SK-N-SH (cell line): ENCODE results near the gene LRP1. TPM values are rescaled to one million over a fixed set of nuclear protein-coding genes. Genes with fewer than 3 reads are reported as not detected.

Experiments
- CTCF ChIA-PET: fragments of 300-600, 350-600 bp; formaldehyde crosslinking; extraction: SDS; loops from one replicate; lab custom pipeline; 2021; lab: Yijun Ruan, JAX
- POLR2A ChIA-PET: fragments of 350-600 bp; sonication (Branson Sonifier 250); formaldehyde crosslinking; extraction: SDS; loops from one replicate; lab custom pipeline; 2020; ENCODE audit warnings: antibody characterized with exemption, inconsistent platforms; lab: Yijun Ruan, JAX
- DNase-seq: peaks from one replicate; pipeline ENCODE4 v3.0.0; 2012
- H2AFZ ChIP-seq: fragments of 200-600 bp; sonication (generic); 2 replicates; pipeline ENCODE4 v1.8.1; 2016; ENCODE audit warnings: antibody characterized with exemption, mild to moderate bottlenecking, low read depth
- H3F3A ChIP-seq: fragments of 200-600 bp; sonication (generic); replicated peaks from 2 replicates; pipeline ENCODE3; 2016; ENCODE audit warnings: antibody characterized with exemption, mild to moderate bottlenecking; ENCODE audit not compliant: insufficient read depth
- H3K27ac ChIP-seq, 2 experiments: fragments of 200-500 bp in 1 of 2; fragments of 200-600 bp in 1 of 2; sonication (Bioruptor generic) in 1 of 2; sonication (generic), shearing (Covaris generic) in 1 of 2; 2 replicates each; pipeline versions ENCODE4 v1.5.1 to v1.6.1; 2014 to 2016; ENCODE audit warnings: low read depth in 2 of 2, inconsistent platforms in 1 of 2, low read length in 1 of 2, mild to moderate bottlenecking in 1 of 2, mixed read lengths in 1 of 2
- H3K27me3 ChIP-seq: fragments of 200-600 bp; sonication (generic), shearing (Covaris generic); 2 replicates; pipeline ENCODE4 v1.6.1; 2016; ENCODE audit warnings: mixed run types; ENCODE audit not compliant: insufficient read depth
- H3K36me3 ChIP-seq, 2 experiments: fragments of 200-500 bp in 1 of 2; fragments of 200-600 bp in 1 of 2; sonication (Bioruptor generic) in 1 of 2; sonication (generic) in 1 of 2; replicated peaks in 1 of 2; 2 replicates each; pipeline versions ENCODE3 to v1.5.1; 2014 to 2016; ENCODE audit warnings: low read length in 1 of 2, mild to moderate bottlenecking in 1 of 2; ENCODE audit not compliant: insufficient read depth in 2 of 2, control insufficient read depth in 1 of 2
- H3K4me1 ChIP-seq, 2 experiments: fragments of 200-500 bp in 1 of 2; fragments of 200-600 bp in 1 of 2; sonication (Bioruptor generic) in 1 of 2; sonication (generic), shearing (Covaris generic) in 1 of 2; 2 replicates each; pipeline versions ENCODE4 v1.5.1 to v1.6.1; 2014 to 2016; ENCODE audit warnings: low read depth in 1 of 2, low read length in 1 of 2, mixed run types in 1 of 2; ENCODE audit not compliant: insufficient read depth in 2 of 2, control insufficient read depth in 1 of 2
- H3K4me2 ChIP-seq: fragments of 200-600 bp; sonication (generic), shearing (Covaris generic); 2 replicates; pipeline ENCODE4 v1.6.1; 2017; ENCODE audit warnings: mixed run types
- H3K4me3 ChIP-seq, 2 experiments: fragments of 200-500 bp in 1 of 2; fragments of 200-600 bp in 1 of 2; sonication (Bioruptor generic) in 1 of 2; sonication (generic), shearing (Covaris generic) in 1 of 2; 2 replicates each; pipeline versions ENCODE4 v1.5.1 to v1.8.1; 2014 to 2016; ENCODE audit warnings: low read depth in 2 of 2, inconsistent platforms in 1 of 2, low read length in 1 of 2, mild to moderate bottlenecking in 1 of 2, mixed read lengths in 1 of 2, moderate library complexity in 1 of 2
- H3K79me2 ChIP-seq: fragments of 200-600 bp; sonication (generic); 2 replicates; pipeline ENCODE4 v1.8.1; 2017; ENCODE audit warnings: mild to moderate bottlenecking; ENCODE audit not compliant: insufficient read depth
- H3K9ac ChIP-seq: fragments of 200-600 bp; sonication (generic); 2 replicates; pipeline ENCODE4 v1.6.1; 2017; ENCODE audit warnings: mixed run types
- H3K9me2 ChIP-seq: fragments of 200-600 bp; sonication (generic); 2 replicates; pipeline ENCODE4 v1.6.1; 2017; ENCODE audit warnings: mixed run types
- H3K9me3 ChIP-seq: fragments of 200-600 bp; sonication (generic); 2 replicates; pipeline ENCODE4 v1.6.1; 2017; ENCODE audit warnings: mixed run types, mild to moderate bottlenecking, moderate library complexity
- H4K20me1 ChIP-seq: fragments of 200-600 bp; sonication (generic); 2 replicates; pipeline ENCODE4 v1.6.1; 2017; ENCODE audit warnings: mild to moderate bottlenecking, mixed run types; ENCODE audit not compliant: insufficient read depth
- CHD2 ChIP-seq: fragments of 150-350 bp; IDR thresholded peaks from 2 replicates; pipeline ENCODE4 v1.6.1; 2018; ENCODE audit warnings: low read length; ENCODE audit not compliant: partially characterized antibody
- EZH2phosphoT487 ChIP-seq: fragments of 200-600 bp; sonication (generic); IDR thresholded peaks from 2 replicates; pipeline ENCODE4 v1.6.1; 2017; ENCODE audit warnings: low read depth, mixed run types, mild to moderate bottlenecking, antibody characterized with exemption, moderate library complexity, borderline replicate concordance
- FOXJ3 ChIP-seq: sonication (generic); formaldehyde crosslinking; IDR thresholded peaks from 2 replicates; pipeline ENCODE4 v1.5.1; 2020; ENCODE audit warnings: mild to moderate bottlenecking, missing genetic modification reagents
- FOXM1 ChIP-seq: IDR thresholded peaks from 2 replicates; pipeline ENCODE4 v1.4.0; 2012; ENCODE audit warnings: low read depth, mild to moderate bottlenecking
- GATA2 ChIP-seq: sonication (generic); formaldehyde crosslinking; IDR thresholded peaks from 2 replicates; pipeline ENCODE4 v1.5.0; 2020; ENCODE audit warnings: mild to moderate bottlenecking, missing genetic modification reagents
- NRF1 ChIP-seq: IDR thresholded peaks from 2 replicates; pipeline ENCODE4 v1.6.1; 2012; ENCODE audit warnings: low read depth, mild to moderate bottlenecking, low read length
- RCOR1 ChIP-seq: fragments of 150-350 bp; IDR thresholded peaks from 2 replicates; pipeline ENCODE4 v1.6.1; 2017; ENCODE audit warnings: antibody characterized with exemption, low read length
- SMC3 ChIP-seq: IDR thresholded peaks from 2 replicates; pipeline ENCODE4 v1.6.1; 2012; ENCODE audit warnings: low read depth, low read length, improper control_type of control experiment
- TEAD4 ChIP-seq: IDR thresholded peaks from 2 replicates; pipeline ENCODE4 v1.4.0; 2012; ENCODE audit warnings: mild to moderate bottlenecking, borderline replicate concordance; ENCODE audit not compliant: insufficient read depth
- YY1 ChIP-seq: IDR thresholded peaks from 2 replicates; pipeline ENCODE4 v1.4.0; 2012; ENCODE audit warnings: low read depth, mild to moderate bottlenecking
- WGBS: methylation state at CpG from one replicate; pipeline ENCODE4 v1.1.6; 2017; ENCODE audit warnings: low lambda C conversion rate; 5-methylcytosine and 5-hydroxymethylcytosine counted together
- polyA plus RNA-seq, 3 experiments: library from polyadenylated mRNA; depleted of rRNA; stranded (reverse); fragments of >200 nt; gene quantifications; 2 replicates each; pipeline ENCODE4 v1.2.3, GENCODE V29; 2012
- TF ChIP-seq, protein P1 (sequence below): IDR thresholded peaks from 2 replicates; pipeline ENCODE4; 2012
- TF ChIP-seq, protein P2 (sequence below): fragments of 200-600 bp; sonication (generic); IDR thresholded peaks from 2 replicates; pipeline ENCODE4 v1.6.1; 2017; ENCODE audit warnings: antibody characterized with exemption, mild to moderate bottlenecking, moderate library complexity
- TF ChIP-seq, protein P3 (sequence below): IDR thresholded peaks from 2 replicates; pipeline ENCODE4 v1.4.0; 2012; ENCODE audit warnings: low read depth, borderline replicate concordance

LRP1 gene
- polyA plus RNA-seq, 1 of the 3 experiments (the other 2 are of a cell fraction): 55.0 TPM

GRCh38 chr12:57195186-57195585 lies 66.9 kb downstream of the LRP1 start:
- TF ChIP-seq, protein P1, sequence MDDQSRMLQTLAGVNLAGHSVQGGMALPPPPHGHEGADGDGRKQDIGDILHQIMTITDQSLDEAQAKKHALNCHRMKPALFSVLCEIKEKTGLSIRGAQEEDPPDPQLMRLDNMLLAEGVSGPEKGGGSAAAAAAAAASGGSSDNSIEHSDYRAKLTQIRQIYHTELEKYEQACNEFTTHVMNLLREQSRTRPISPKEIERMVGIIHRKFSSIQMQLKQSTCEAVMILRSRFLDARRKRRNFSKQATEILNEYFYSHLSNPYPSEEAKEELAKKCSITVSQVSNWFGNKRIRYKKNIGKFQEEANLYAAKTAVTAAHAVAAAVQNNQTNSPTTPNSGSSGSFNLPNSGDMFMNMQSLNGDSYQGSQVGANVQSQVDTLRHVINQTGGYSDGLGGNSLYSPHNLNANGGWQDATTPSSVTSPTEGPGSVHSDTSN: no peak
- TF ChIP-seq RCOR1: no peak
- no peak for TF ChIP-seq SMC3
- TF ChIP-seq NRF1: no peak
- TF ChIP-seq CHD2: no peak
- TF ChIP-seq EZH2phosphoT487: no peak
- no peak for TF ChIP-seq FOXM1
- no peak for TF ChIP-seq GATA2 (CRISPR knock-in tag)
- TF ChIP-seq, protein P2, sequence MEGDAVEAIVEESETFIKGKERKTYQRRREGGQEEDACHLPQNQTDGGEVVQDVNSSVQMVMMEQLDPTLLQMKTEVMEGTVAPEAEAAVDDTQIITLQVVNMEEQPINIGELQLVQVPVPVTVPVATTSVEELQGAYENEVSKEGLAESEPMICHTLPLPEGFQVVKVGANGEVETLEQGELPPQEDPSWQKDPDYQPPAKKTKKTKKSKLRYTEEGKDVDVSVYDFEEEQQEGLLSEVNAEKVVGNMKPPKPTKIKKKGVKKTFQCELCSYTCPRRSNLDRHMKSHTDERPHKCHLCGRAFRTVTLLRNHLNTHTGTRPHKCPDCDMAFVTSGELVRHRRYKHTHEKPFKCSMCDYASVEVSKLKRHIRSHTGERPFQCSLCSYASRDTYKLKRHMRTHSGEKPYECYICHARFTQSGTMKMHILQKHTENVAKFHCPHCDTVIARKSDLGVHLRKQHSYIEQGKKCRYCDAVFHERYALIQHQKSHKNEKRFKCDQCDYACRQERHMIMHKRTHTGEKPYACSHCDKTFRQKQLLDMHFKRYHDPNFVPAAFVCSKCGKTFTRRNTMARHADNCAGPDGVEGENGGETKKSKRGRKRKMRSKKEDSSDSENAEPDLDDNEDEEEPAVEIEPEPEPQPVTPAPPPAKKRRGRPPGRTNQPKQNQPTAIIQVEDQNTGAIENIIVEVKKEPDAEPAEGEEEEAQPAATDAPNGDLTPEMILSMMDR: no peak
- TF ChIP-seq, protein P3, sequence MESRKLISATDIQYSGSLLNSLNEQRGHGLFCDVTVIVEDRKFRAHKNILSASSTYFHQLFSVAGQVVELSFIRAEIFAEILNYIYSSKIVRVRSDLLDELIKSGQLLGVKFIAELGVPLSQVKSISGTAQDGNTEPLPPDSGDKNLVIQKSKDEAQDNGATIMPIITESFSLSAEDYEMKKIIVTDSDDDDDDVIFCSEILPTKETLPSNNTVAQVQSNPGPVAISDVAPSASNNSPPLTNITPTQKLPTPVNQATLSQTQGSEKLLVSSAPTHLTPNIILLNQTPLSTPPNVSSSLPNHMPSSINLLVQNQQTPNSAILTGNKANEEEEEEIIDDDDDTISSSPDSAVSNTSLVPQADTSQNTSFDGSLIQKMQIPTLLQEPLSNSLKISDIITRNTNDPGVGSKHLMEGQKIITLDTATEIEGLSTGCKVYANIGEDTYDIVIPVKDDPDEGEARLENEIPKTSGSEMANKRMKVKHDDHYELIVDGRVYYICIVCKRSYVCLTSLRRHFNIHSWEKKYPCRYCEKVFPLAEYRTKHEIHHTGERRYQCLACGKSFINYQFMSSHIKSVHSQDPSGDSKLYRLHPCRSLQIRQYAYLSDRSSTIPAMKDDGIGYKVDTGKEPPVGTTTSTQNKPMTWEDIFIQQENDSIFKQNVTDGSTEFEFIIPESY: no peak
- TF ChIP-seq TEAD4: no peak
- TF ChIP-seq YY1: no peak
- no peak for TF ChIP-seq FOXJ3
- WGBS: 92% methylated on average over 13 of the region's 19 CpGs
- H3K4me1 ChIP-seq: no peaks in the 10 kb centered on the region
- no peaks in the 10 kb centered on the region for H3K79me2 ChIP-seq
- H3F3A ChIP-seq: peaks cover 3% of the 10 kb centered on the region
- H3K4me2 ChIP-seq: no peak overlapping the region
- no peak for DNase-seq
- no peak overlapping the region for H2AFZ ChIP-seq
- POLR2A ChIA-PET: no interaction called here
- no peak overlapping the region for H3K27ac ChIP-seq
- no peak overlapping the region for H3K9ac ChIP-seq
- no peaks in the 10 kb centered on the region for H3K9me2 ChIP-seq
- no peaks in the 10 kb centered on the region for H3K9me3 ChIP-seq
- H3K27me3 ChIP-seq: no peaks in the 10 kb centered on the region
- CTCF ChIA-PET: interaction anchor here (1.6 to 31.5 kb wide), 5 partner anchors 13 to 84 kb away, joined by 4 to 616 read pairs (median 12); partner anchors contain the start of genes LRP1-AS and STAT6
- H3K4me3 ChIP-seq: no peak overlapping the region
- peaks cover 7 to 85% of the 10 kb centered on the region in 2 experiments for H3K36me3 ChIP-seq
- H4K20me1 ChIP-seq: no peaks in the 10 kb centered on the region
